Immature natural killer cell (primary cell): Measurements from ENCODE around the gene RDH13. TPM values are rescaled to one million over a fixed set of nuclear protein-coding genes. Genes with fewer than 3 reads are reported as not detected.

Source experiments
- DNase-seq, 3 donors: peaks; one replicate each; pipeline ENCODE4 v3.0.0; 2022; ENCODE audit warnings: mixed read lengths in 1 of 3
- H3K27ac Mint-ChIP-seq, 6 donors: one replicate each; pipeline ENCODE4 v1.8.0; 2020; ENCODE audit warnings: mixed read lengths in 6 of 6, mild to moderate bottlenecking in 5 of 6, inconsistent platforms in 4 of 6, moderate library complexity in 3 of 6
- H3K27me3 Mint-ChIP-seq, 3 donors: one replicate each; pipeline ENCODE4 v1.8.0; 2020 to 2021; ENCODE audit warnings: low read depth in 3 of 3, mild to moderate bottlenecking in 3 of 3, mixed read lengths in 3 of 3, moderate library complexity in 3 of 3, inconsistent platforms in 1 of 3
- H3K36me3 Mint-ChIP-seq, 3 donors: one replicate each; pipeline ENCODE4 v1.8.0; 2020; ENCODE audit warnings: mixed read lengths in 3 of 3, inconsistent platforms in 2 of 3, mild to moderate bottlenecking in 2 of 3
- H3K4me1 Mint-ChIP-seq, 2 donors: one replicate each; pipeline ENCODE4 v1.8.0; 2020; ENCODE audit warnings: inconsistent platforms in 2 of 2, mild to moderate bottlenecking in 2 of 2, mixed read lengths in 2 of 2, moderate library complexity in 1 of 2
- H3K4me3 Mint-ChIP-seq, 5 donors: one replicate each; pipeline ENCODE4 v1.8.0; 2020; ENCODE audit warnings: mild to moderate bottlenecking in 5 of 5, mixed read lengths in 5 of 5, inconsistent platforms in 3 of 5, moderate library complexity in 3 of 5
- H3K9me3 Mint-ChIP-seq, 6 donors: one replicate each; pipeline ENCODE4 v1.8.0; 2020; ENCODE audit warnings: mild to moderate bottlenecking in 6 of 6, mixed read lengths in 6 of 6, inconsistent platforms in 4 of 6, moderate library complexity in 3 of 6
- polyA plus RNA-seq, 3 donors: library from polyadenylated mRNA; unstranded; fragments of 300-500 nt; fragmentation: Illumina TruSeq; gene quantifications; one replicate each; pipeline ENCODE4 v1.2.3, GENCODE V29; 2021

Gene RDH13
- polyA plus RNA-seq, 3 donors from 2014 or later = 4.2 to 17.0 (median 4.5) TPM

GRCh38 chr19:55088021-55088451, 25.1 kb upstream of the RDH13 start:
- H3K27ac Mint-ChIP-seq = peak overlapping the region in 2 of 6 donors; percentile 31 to 54
- peaks cover 7 to 20% (median 16%) of the 10 kb centered on the region in 3 donors for H3K27me3 Mint-ChIP-seq
- no peaks in the 10 kb centered on the region for H3K9me3 Mint-ChIP-seq
- no peak for DNase-seq
- H3K4me3 Mint-ChIP-seq = peak overlapping the region; percentile 66 to 86 (median 77)
- peaks cover 18 to 23% of the 10 kb centered on the region in 2 donors for H3K4me1 Mint-ChIP-seq
- H3K36me3 Mint-ChIP-seq = peaks cover 0 to 17% (median 0%) of the 10 kb centered on the region in 3 donors

DNA sequence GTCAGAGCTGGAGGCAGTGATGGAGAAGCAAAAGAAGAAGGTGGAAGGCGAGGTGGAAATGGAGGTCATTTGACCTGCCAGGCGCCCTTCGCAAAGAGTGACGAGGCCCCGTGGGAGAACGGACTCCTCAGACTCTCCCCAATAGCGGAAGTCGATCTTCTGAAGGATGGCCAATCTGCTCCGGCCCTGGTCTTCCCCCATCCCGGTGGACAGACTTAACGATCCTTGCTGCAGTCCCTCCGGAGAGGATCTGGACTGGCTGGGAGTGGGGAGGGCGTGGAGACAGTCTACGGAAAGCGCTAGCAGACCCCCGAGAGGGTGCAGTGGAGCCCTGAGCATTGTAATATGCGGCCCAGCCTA, 24.6 kb upstream of the RDH13 start:
- Mint-ChIP-seq H3K4me1 (peaks cover 21 to 28% of the 10 kb centered on the region in 2 donors), H3K36me3 (peaks cover 0 to 17% (median 0%) of the 10 kb centered on the region in 3 donors), H3K27ac (no peak overlapping the region), H3K4me3 (peak overlapping the region; percentile 63 to 83 (median 77)), H3K9me3 (no peaks in the 10 kb centered on the region), H3K27me3 (peaks cover 8 to 24% (median 19%) of the 10 kb centered on the region in 3 donors)
- DNase-seq = no peak

GRCh38 chr19:55086730-55087541, 24.0 kb upstream of the RDH13 start:
- Mint-ChIP-seq H3K4me1 (peaks cover 25 to 31% of the 10 kb centered on the region in 2 donors), H3K9me3 (no peaks in the 10 kb centered on the region), H3K36me3 (peaks cover 0 to 17% (median 0%) of the 10 kb centered on the region in 3 donors), H3K27me3 (peaks cover 12 to 25% (median 23%) of the 10 kb centered on the region in 3 donors), H3K27ac (no peak overlapping the region), H3K4me3 (peak overlapping the region; percentile 63 to 83 (median 77))
- DNase-seq = peak; percentile 54 to 63 (median 56)

GRCh38 chr19:55085923-55086715, 23.2 kb upstream of the RDH13 start:
- H3K9me3 Mint-ChIP-seq = no peaks in the 10 kb centered on the region
- DNase-seq = no peak
- H3K4me1 Mint-ChIP-seq = peaks cover 27 to 31% of the 10 kb centered on the region in 2 donors
- H3K27ac Mint-ChIP-seq = no peak overlapping the region
- H3K4me3 Mint-ChIP-seq = peak overlapping the region; percentile 21 to 51 (median 34)
- H3K27me3 Mint-ChIP-seq = peaks cover 12 to 26% (median 25%) of the 10 kb centered on the region in 3 donors
- peaks cover 0 to 17% (median 0%) of the 10 kb centered on the region in 3 donors for H3K36me3 Mint-ChIP-seq

- peaks cover 14 to 33% (median 27%) of the 10 kb centered on the region in 3 donors for H3K27me3 Mint-ChIP-seq
- peaks cover 0 to 6% (median 0%) of the 10 kb centered on the region in 3 donors for H3K36me3 Mint-ChIP-seq
- peak overlapping the region in 1 of 6 donors; percentile 28 for H3K27ac Mint-ChIP-seq
- no peaks in the 10 kb centered on the region for H3K9me3 Mint-ChIP-seq
- H3K4me1 Mint-ChIP-seq = peaks cover 41 to 46% of the 10 kb centered on the region in 2 donors
- H3K4me3 Mint-ChIP-seq = peak overlapping the region in 2 of 5 donors; percentile 17 to 39
- no peak for DNase-seq
Observed at GRCh38 chr19:55084416-55084815, 21.5 kb upstream of the RDH13 start.

DNA sequence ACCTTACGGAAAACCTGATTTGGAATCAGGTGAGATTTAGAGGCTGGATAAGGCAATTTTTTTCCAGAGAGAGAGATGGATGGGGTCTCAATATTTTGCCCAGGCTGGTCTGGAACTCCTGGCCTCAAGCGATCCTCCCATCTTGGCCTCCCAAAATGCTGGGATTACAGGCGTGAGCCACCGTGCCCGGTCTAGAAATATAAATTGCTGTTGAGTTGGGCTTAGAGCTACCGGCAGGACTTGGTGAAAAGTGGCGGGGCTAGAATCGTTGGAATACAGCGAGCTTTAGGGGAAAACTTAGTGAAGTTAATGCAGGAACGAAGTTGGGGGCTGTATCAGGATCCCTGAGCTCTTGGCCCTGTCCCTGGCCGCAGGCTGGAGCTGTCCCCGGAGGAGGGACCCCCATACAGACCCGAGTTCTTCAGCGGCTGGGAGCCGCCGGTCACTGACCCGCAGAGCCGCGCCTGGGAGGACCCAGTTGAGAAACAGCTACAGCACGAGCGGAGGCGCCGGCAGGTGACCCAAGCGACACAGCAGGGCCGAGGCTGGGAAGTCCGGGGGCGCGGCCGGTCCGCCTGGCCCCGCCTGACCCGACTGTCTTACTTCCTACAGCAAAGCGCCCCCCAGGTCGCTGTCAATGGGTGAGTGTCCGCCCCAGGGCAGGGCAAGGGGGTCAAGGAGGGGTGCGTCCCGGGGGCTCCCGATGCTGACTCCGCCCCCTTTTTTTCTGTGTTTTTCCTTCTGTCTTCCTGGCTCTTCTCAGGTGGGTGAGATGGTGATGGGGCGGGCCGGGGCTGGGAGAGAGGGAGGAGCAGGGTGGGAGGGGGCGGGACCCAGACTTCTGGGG, 20.3 kb upstream of the RDH13 start:
- Mint-ChIP-seq H3K27me3 (peaks cover 13 to 28% (median 24%) of the 10 kb centered on the region in 3 donors), H3K27ac (no peak overlapping the region), H3K9me3 (no peaks in the 10 kb centered on the region), H3K4me1 (peaks cover 43% of the 10 kb centered on the region in 2 donors), H3K4me3 (peak overlapping the region in 4 of 5 donors; percentile 33 to 91 (median 86)), H3K36me3 (no peaks in the 10 kb centered on the region)
- DNase-seq = no peak

DNA sequence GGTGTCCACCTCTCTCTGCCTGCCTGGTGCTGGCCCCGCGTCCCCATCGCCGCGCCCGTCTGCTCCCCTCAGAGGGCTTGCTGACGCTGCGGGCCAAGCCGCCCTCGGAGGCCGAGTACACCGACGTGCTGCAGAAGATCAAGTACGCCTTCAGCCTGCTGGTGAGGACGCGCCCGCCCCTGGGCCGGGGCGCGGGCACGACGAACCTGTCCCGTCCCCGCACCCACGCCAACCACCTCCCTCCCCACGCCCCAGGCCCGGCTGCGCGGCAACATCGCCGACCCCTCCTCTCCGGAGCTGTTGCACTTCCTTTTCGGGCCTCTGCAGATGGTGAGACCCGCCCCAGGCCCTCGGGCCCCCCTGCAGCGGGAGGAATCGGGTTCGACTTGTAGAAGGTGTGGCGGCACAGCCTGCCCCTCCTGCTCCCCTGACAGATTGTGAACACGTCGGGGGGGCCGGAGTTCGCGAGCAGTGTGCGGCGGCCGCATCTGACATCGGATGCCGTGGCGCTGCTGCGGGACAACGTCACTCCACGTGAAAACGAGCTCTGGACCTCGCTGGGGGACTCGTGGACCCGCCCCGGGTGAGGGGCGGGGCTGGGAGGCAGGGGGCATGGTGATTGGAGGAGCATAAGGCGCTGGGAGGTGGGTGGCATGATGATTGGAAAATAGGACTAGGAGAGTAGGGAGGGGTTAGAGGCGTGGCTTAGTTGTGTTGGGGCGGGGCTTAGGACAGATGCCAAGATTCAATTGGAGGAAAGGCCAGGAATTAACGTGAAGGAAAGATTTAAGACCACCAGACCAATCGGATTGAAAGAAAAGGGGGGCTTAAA, 19.3 kb upstream of the RDH13 start:
- DNase-seq = peak; percentile 61 to 68 (median 64)
- Mint-ChIP-seq H3K27me3 (peaks cover 9 to 25% (median 16%) of the 10 kb centered on the region in 3 donors), H3K4me3 (peak overlapping the region; percentile 84 to 91 (median 89)), H3K4me1 (peaks cover 33% of the 10 kb centered on the region in 2 donors), H3K36me3 (no peaks in the 10 kb centered on the region), H3K27ac (peak overlapping the region in 5 of 6 donors; percentile 53 to 88 (median 76)), H3K9me3 (no peaks in the 10 kb centered on the region)

- Mint-ChIP-seq H3K27ac (peak overlapping the region in 5 of 6 donors; percentile 66 to 93 (median 88)), H3K4me3 (peak overlapping the region; percentile 84 to 91 (median 89)), H3K27me3 (peaks cover 8 to 22% (median 15%) of the 10 kb centered on the region in 3 donors), H3K4me1 (peaks cover 28% of the 10 kb centered on the region in 2 donors), H3K36me3 (no peaks in the 10 kb centered on the region), H3K9me3 (no peaks in the 10 kb centered on the region)
- no peak for DNase-seq
Observed at GRCh38 chr19:55081770-55082019, 18.7 kb upstream of the RDH13 start.

GRCh38 chr19:55080968-55081769, 18.2 kb upstream of the RDH13 start:
- Mint-ChIP-seq H3K4me1 (peaks cover 28% of the 10 kb centered on the region in 2 donors), H3K27ac (peak overlapping the region; percentile 29 to 93 (median 81)), H3K27me3 (peaks cover 8 to 22% (median 15%) of the 10 kb centered on the region in 3 donors), H3K4me3 (peak overlapping the region; percentile 84 to 91 (median 89)), H3K9me3 (no peaks in the 10 kb centered on the region), H3K36me3 (no peaks in the 10 kb centered on the region)
- DNase-seq = peak; percentile 92 to 94 (median 93)

- Mint-ChIP-seq H3K27ac (peak overlapping the region; percentile 29 to 93 (median 86)), H3K4me3 (peak overlapping the region; percentile 84 to 91 (median 89)), H3K4me1 (peaks cover 28% of the 10 kb centered on the region in 2 donors), H3K36me3 (no peaks in the 10 kb centered on the region), H3K27me3 (peaks cover 8 to 19% (median 15%) of the 10 kb centered on the region in 3 donors), H3K9me3 (no peaks in the 10 kb centered on the region)
- peak; percentile 57 to 70 (median 62) for DNase-seq
Observed at GRCh38 chr19:55080121-55080967, 17.4 kb upstream of the RDH13 start.

DNA sequence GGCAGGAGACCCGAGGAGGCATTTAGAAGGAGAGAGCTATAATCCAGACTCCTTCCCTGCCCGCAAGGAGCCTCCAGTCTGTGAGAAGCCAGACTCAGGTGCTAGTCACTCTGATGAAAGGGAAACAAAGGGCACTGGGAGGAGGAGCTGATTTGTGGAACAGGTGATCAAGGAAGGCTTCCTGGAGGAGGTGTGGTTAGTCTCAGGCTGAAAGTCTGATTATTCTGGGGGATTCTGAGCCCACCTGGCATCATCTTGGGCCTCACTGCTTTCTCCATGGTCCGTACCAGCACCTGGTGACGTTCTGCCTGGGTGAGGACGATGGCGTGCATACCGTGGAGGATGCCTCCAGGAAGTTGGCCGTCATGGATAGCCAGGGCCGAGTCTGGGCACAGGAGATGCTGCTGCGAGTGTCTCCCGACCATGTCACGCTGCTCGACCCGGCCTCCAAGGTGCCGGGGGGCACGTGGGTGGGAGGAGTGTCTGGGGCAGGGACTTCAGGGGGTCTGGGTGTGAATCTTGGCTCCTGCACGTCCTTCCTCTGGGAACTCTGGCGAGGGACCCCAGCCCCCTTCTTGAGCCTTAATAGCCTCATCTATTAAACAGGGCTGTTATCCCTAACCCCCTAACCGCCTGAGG, 16.6 kb upstream of the RDH13 start:
- no peaks in the 10 kb centered on the region for H3K36me3 Mint-ChIP-seq
- no peak for DNase-seq
- peaks cover 10 to 21% (median 13%) of the 10 kb centered on the region in 3 donors for H3K27me3 Mint-ChIP-seq
- peak overlapping the region; percentile 84 to 91 (median 89) for H3K4me3 Mint-ChIP-seq
- peak overlapping the region in 4 of 6 donors; percentile 46 to 93 (median 74) for H3K27ac Mint-ChIP-seq
- H3K9me3 Mint-ChIP-seq = no peaks in the 10 kb centered on the region
- H3K4me1 Mint-ChIP-seq = peaks cover 28% of the 10 kb centered on the region in 2 donors
